ENCODE data around the gene PTPRH.
"Not testable (repeated sequence)": the region's sequence is repeated elsewhere in the genome, so short reads cannot be mapped to it uniquely, and the experiment has no call there.

The PTPRH gene

DNA sequence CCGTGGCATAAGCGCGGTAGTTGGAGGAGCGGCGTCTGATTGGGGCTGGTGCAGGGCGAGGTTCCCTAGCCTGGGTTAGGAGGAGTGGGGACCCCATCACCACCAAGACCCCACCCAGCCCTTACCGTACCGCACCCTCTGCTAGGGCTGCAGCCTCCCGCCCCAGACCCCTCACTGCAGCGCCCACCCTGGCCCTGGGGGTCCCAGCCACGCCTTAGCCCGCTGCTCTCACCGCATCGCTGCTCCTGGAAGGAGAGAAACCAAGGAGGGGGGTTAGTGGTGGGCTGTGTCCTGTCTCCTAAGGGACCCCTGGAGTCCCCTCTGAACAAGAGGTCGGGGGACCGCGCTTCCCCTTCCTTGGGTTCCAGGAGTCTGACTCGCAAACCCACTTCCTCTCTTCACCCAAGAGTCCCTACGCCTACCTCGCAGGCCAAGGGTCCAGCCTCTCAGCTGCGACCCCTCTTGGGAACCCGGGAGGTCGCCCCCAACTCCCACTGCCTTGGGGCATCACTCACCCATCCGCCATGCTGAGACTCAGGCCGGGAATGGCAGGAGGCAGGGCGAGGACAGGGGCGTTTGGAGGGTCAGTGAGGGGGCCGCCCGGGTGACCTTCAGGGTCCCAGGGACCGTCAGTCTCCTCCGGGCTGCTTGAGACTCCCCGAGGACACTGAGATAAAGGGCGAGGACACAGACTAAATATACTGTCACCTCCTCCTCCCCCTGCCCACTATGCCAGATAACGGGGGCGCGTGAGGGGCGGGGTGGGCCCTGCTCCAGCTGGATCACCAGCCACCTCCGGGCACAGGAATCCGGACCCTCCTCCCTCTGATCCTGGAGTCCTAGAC lies 52.0 kb downstream of the PTPRH start, which contains the start of gene TNNI3:
Gene TNNI3, minus strand, starts transcription at position 669 of the 845 bp plus-strand sequence. Its CDS starts 143 bp downstream, at position 526.
- DNase-seq, result no peak

DNA sequence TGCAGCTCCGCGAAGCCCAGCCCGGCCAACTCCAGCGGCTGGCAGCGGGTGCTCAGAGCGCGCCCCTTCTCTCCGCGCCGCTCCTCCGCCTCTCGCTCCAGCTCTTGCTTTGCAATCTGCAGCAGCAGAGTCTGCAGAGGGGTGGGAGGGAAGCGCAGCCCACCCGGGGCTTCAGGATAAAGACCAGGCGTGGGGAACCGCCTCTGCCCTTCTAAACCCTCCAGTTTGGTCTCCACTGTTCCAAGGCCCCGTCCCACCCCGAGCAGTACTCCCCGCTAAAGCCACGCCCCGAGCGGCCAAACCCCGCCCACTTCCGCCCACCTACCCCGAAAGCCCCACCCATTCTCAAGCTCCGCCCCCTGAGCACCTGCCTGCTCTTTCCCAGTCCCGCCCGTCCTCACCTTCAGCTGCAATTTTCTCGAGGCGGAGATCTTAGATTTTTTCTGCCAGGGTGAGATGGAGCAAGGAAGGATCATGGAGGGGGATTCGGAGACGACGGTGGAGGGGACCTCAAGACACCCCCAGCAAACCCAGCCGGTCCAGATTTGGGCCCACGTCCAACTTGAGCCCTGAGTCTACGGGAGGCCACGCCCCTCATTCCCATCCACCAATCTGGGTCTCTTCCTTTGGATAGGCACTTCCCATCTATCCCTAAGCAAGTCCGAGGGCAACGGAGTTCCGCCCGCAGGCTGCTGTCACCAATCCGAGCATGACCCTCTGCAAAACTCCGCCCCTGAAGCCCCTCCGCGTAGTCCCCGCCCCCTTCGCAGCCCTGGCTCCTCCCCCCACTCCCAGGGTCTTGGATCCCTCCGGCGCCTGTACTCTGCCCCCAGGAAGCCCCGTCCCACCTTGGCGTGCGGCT lies 52.9 kb downstream of the PTPRH start:
- DNase-seq, result peak; percentile 69

- DNase-seq, result not testable (repeated sequence)
Measured at GRCh38 chr19:55155784-55156183, 53.5 kb downstream of the PTPRH start.

DNA sequence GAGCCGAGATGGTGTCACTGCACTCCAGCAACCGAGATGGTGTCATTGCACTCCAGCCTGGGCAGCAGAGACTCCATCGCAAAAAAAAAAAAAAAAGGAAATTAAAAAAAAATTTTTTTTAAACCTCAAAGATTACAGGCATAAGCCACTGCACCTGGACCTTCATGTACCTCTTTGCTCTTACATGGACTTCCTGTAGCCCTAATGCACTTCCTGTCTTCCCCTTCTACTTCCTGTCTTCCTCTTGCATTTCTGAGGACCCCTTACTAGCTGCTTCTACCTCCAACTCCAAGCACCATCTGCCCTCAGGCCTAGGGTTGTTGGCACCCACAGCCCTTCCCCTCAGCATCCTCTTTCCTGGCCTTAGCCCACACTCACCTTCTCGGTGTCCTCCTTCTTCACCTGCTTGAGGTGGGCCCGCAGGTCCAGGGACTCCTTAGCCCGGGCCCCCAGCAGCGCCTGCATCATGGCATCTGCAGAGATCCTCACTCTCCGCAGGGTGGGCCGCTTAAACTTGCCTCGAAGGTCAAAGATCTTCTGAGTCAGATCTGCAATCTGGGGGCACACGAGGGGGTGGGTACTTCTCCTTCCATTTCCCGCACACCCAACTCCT lies 55.5 kb downstream of the PTPRH start:
- DNase-seq, result no peak

DNA sequence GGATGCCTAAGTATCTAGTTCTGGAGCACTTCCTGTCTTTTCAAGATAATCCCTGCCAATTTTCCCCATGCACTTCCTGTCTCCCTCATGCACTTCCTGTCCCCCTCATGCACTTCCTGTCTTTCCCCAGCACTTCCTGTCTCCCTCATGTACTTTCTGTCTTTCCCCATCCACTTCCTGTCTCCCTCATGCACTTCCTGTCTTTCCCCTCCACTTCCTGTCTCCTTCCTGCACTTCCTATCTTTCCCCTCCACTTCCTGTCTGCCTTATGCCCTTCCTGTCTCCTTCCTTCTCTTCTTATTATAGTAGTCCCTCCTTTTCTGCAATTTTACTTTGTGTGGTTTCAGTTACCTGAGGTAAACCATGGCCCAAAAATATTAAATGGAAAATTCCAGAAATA lies 57.3 kb downstream of the PTPRH start:
- no peak for DNase-seq

- no peak for DNase-seq
Measured at GRCh38 chr19:55149078-55150003, 60.0 kb downstream of the PTPRH start, which contains the start of gene TNNT1. Gene TNNT1 (minus strand): TSS chr19:55149206. CDS start chr19:55147157, 2,049 bp downstream.

DNA sequence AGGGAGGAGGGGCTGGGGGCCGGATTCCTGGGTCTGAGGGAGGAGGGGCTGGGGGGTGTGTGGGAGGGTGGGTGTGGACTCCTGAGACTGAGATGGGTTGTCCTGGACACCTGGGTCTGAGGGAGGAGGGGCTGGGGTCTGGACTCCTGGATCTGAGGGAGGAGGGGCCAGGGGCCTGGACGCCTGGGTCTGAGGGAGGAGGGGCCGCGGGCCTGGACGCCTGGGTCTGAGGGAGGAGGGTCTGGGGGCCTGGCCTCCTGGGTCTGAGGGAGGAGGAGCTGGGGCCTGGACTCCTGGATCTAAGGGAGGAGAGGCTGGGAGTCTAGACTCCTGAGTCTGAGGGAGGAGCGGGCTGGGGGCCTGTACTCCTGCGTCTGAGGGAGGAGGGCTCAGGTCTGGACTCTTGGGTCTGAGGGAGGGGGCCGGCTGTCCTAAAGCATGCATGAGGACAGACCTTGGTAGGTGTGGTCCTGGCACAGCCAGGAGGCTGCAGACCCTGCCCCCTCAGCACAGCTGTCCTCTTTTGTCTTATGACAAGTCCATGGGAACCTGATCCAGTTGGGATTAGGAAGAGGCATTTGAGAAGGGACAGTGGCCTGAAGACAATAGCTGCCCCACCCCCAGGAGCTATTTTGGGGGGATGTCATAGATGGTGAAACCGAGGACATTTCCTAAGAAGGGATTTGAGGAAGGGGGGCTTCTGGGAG lies 61.6 kb downstream of the PTPRH start:
- DNase-seq, result no peak

DNA sequence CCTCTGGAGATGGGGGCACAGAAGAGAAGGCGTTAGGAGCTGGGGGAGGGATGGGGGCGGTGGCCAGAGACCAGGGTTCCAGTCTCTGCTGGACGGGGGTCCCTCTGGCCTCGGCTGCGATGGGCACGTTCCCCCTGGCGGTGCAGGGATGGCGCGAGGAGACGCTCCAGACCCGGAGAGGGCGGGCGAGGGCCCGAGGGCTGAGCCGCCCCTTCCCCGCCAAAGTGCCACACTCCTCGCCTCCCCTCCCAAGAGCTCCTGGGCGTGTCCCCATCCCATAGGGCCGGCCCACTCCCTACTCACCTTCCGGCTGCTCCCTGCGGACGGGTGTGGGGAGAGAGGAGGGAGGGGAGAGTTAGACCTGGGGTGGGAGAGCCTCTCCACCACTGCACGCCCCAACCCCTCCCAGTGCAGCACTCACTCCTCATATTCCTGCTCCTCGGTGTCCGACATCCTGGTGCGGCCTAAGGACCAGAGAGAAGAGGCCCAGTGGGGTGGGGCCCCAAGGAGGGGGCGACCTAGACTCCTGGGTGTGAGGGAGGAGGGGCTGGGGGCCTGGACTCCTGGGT lies 62.5 kb downstream of the PTPRH start:
- DNase-seq, result no peak

DNA sequence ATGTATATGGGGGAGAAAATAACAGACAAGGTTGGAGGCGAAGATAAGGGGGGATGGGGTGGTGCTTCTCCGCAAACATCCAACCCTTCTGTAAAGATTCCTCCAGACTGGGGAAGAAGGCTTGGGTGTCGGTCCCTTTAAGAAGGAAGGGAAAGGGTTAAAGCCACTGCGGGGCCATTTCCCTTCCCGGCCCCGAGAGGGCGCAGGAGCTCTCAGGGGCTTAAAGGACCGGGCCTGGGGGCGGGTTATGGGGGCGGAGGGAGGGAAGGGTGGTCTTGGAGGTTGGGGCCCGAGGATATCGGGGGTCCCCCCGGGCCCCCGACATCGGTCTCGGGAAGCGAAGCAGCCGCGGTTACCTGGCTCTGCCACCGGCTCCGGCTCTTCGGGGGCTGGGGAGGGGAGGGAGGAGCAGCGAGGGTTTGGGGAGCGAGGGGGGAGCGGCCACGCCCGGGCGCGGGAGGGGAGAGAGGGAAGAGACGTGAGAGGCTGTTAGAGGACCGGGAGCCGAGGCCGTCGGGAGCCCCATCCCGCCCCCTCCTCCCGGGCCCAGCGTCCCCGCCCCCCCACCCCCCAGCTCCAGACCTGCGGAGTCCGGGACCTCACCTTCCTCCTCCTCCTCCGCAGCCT lies 63.1 kb downstream of the PTPRH start:
- DNase-seq, result no peak

- DNase-seq, result no peak
Measured at GRCh38 chr19:55145232-55145631, 64.1 kb downstream of the PTPRH start.

- DNase-seq, result no peak
Measured at GRCh38 chr19:55141696-55142095, 67.6 kb downstream of the PTPRH start.

DNA sequence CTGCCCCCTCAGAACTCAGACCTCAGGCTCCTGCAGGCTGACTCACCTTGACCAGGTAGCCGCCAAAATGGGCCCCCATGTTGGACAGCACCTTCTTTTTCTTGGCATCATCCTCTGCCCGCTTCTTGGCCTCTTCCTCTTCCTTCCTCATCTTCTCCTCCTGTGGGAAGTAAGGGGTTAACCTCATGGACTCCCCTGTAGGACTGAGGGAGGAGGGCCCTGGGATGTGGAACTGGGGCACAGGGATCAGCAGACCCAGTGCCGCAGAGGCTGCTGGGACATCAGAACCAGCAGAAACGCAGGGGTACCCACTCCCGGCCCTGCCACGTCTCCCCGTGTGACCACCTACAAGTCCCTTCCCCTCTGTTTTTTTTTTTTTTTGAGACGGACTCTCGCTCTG lies 71.4 kb downstream of the PTPRH start:
- DNase-seq, result no peak

GRCh38 chr19:55136399-55137102 lies 72.8 kb downstream of the PTPRH start:
- no peak for DNase-seq

GRCh38 chr19:55134736-55135135 lies 74.6 kb downstream of the PTPRH start:
- no peak for DNase-seq

- no peak for DNase-seq
Measured at GRCh38 chr19:55133639-55134444, 75.5 kb downstream of the PTPRH start.

GRCh38 chr19:55132453-55133129 lies 76.7 kb downstream of the PTPRH start:
- no peak for DNase-seq

- no peak for DNase-seq
Measured at GRCh38 chr19:55131421-55131820, 77.9 kb downstream of the PTPRH start.
